ENCODE data around the gene DLGAP1.

DLGAP1 gene

DNA sequence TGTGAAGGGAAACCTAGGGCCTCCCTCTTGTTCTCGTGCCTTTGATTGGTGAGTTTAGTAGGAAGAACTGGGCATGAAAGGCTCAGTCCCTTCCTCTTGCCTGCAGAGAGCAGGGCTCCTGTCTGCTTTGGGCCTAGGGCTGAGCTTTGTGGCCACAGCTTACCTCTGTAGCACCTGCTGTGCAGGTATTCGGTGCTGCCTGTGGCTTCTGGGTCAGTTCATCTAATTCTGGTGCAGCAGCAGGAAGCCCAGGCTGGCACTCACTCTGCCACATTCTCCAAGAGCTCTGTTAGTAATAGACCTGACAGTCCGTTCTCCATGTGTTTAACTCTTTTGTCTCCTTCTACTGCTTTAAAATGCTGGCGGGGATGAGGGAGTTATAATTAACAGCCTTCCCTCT is 96.5 kb downstream of the DLGAP1 start:
- no peak for TF ChIP-seq EP300 (IDR thresholded peaks at IDR 0.05; ENCODE audit: borderline replicate concordance)
- TF ChIP-seq NFIC (IDR thresholded peaks at IDR 0.05), result no peak
- TF ChIP-seq, protein P1, sequence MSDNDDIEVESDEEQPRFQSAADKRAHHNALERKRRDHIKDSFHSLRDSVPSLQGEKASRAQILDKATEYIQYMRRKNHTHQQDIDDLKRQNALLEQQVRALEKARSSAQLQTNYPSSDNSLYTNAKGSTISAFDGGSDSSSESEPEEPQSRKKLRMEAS (IDR thresholded peaks at IDR 0.05), result no peak
- TF ChIP-seq FOXM1 (IDR thresholded peaks at IDR 0.05; ENCODE audit: borderline replicate concordance, low read depth), result no peak
- TF ChIP-seq ZBTB7A (IDR thresholded peaks at IDR 0.05; ENCODE audit: low read depth), result no peak
- TF ChIP-seq EGR1 (IDR thresholded peaks at IDR 0.05), result no peak

DNA sequence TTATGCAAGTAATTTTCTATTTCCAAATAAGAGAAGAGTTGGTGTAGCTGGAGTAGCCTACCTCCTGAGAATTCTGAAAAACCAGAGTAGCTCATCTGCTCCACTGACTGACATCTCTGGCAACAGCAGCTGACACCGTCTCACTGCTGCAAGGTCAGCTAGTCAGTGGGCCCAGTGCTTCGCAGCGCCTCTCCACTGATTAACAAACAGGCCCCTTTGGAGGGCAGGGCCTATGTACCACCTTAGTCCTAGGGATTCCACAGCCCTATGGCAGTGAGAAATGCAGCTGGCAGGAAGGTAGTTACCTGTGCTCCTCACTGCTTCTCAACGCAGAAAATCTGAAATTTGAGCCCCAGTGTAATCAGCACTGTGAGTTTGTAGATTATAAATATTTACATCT is 97.5 kb downstream of the DLGAP1 start:
- TF ChIP-seq, protein P1 (IDR thresholded peaks at IDR 0.05), result no peak
- TF ChIP-seq EGR1 (IDR thresholded peaks at IDR 0.05) (no peak), TCF12 (IDR thresholded peaks at IDR 0.05; ENCODE audit: low read depth) (no peak), RAD21 (IDR thresholded peaks at IDR 0.05; ENCODE audit: low read depth) (no peak), ZBTB7A (IDR thresholded peaks at IDR 0.05; ENCODE audit: low read depth) (no peak), TEAD4 (IDR thresholded peaks at IDR 0.05) (no peak), YY1 (IDR thresholded peaks at IDR 0.05; ENCODE audit: low read depth) (no peak), FOXM1 (IDR thresholded peaks at IDR 0.05; ENCODE audit: borderline replicate concordance, low read depth) (no peak), EP300 (IDR thresholded peaks at IDR 0.05; ENCODE audit: borderline replicate concordance) (no peak), CREB1 (IDR thresholded peaks at IDR 0.05; ENCODE audit: low read depth) (no peak), CEBPB (IDR thresholded peaks at IDR 0.05) (no peak), NFIC (IDR thresholded peaks at IDR 0.05) (no peak), TAF1 (IDR thresholded peaks at IDR 0.05; ENCODE audit: low read depth) (no peak)
- TF ChIP-seq, protein P2, sequence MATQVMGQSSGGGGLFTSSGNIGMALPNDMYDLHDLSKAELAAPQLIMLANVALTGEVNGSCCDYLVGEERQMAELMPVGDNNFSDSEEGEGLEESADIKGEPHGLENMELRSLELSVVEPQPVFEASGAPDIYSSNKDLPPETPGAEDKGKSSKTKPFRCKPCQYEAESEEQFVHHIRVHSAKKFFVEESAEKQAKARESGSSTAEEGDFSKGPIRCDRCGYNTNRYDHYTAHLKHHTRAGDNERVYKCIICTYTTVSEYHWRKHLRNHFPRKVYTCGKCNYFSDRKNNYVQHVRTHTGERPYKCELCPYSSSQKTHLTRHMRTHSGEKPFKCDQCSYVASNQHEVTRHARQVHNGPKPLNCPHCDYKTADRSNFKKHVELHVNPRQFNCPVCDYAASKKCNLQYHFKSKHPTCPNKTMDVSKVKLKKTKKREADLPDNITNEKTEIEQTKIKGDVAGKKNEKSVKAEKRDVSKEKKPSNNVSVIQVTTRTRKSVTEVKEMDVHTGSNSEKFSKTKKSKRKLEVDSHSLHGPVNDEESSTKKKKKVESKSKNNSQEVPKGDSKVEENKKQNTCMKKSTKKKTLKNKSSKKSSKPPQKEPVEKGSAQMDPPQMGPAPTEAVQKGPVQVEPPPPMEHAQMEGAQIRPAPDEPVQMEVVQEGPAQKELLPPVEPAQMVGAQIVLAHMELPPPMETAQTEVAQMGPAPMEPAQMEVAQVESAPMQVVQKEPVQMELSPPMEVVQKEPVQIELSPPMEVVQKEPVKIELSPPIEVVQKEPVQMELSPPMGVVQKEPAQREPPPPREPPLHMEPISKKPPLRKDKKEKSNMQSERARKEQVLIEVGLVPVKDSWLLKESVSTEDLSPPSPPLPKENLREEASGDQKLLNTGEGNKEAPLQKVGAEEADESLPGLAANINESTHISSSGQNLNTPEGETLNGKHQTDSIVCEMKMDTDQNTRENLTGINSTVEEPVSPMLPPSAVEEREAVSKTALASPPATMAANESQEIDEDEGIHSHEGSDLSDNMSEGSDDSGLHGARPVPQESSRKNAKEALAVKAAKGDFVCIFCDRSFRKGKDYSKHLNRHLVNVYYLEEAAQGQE (IDR thresholded peaks at IDR 0.05; ENCODE audit: low read depth), result no peak
- TF ChIP-seq, protein P3, sequence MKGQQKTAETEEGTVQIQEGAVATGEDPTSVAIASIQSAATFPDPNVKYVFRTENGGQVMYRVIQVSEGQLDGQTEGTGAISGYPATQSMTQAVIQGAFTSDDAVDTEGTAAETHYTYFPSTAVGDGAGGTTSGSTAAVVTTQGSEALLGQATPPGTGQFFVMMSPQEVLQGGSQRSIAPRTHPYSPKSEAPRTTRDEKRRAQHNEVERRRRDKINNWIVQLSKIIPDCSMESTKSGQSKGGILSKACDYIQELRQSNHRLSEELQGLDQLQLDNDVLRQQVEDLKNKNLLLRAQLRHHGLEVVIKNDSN (IDR thresholded peaks at IDR 0.05), result no peak

DNA sequence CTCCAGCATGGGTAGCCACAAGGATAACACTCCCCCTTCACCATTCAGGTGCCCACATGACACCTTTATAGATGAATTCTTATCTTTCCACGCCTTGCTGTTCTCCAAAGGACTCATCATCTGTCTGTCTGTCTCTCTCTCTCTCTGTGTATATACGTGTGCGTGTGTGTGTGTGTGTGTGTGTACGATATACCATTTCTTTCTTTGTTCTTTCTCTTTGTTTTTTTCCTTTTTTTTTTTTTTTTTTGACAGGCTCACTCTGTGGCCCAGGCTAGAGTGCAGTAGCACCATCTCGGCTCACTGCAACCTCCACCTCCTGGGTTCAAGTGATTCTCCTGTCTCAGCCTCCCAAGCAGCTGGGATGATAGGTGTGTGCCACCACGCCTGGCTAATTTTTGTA is 98.2 kb downstream of the DLGAP1 start:
- TF ChIP-seq TAF1 (IDR thresholded peaks at IDR 0.05; ENCODE audit: low read depth) (no peak), ZBTB7A (IDR thresholded peaks at IDR 0.05; ENCODE audit: low read depth) (no peak), NFIC (IDR thresholded peaks at IDR 0.05) (no peak), RAD21 (IDR thresholded peaks at IDR 0.05; ENCODE audit: low read depth) (no peak), YY1 (IDR thresholded peaks at IDR 0.05; ENCODE audit: low read depth) (no peak), FOXM1 (IDR thresholded peaks at IDR 0.05; ENCODE audit: borderline replicate concordance, low read depth) (no peak), CREB1 (IDR thresholded peaks at IDR 0.05; ENCODE audit: low read depth) (no peak), EP300 (IDR thresholded peaks at IDR 0.05; ENCODE audit: borderline replicate concordance) (no peak), TEAD4 (IDR thresholded peaks at IDR 0.05) (no peak), EGR1 (IDR thresholded peaks at IDR 0.05) (no peak), TCF12 (IDR thresholded peaks at IDR 0.05; ENCODE audit: low read depth) (no peak), CEBPB (IDR thresholded peaks at IDR 0.05) (no peak)
- TF ChIP-seq, protein P2 (IDR thresholded peaks at IDR 0.05; ENCODE audit: low read depth), result no peak
- TF ChIP-seq, protein P1 (IDR thresholded peaks at IDR 0.05), result no peak
- TF ChIP-seq, protein P3 (IDR thresholded peaks at IDR 0.05), result no peak

DNA sequence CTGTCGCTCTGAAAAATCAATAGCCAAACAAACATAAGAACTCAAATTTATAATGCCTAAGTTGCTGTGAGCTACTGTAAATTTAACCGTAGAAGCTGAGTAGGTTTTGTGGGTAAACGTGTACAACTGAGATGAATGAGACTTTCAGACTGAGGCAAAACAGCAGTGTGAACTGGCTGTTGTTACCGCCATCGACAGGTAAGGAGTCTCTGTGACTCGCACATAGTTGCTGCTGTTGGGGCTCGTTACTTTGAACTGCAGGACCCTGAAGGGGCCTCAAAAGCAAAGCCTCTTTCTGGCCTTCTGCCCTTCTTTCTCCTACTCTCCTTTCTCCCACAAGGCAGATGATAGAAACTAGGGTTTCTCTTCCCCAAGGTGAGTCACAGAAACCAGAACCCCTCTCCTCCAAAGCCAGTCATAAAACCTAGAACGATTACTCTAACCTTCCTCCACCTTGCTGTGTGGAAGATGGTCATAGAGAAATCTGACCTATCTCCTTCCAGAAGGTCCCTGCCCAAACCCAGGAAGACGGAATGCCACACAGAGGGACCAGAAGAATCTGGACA is 101.2 kb downstream of the DLGAP1 start:
- TF ChIP-seq EGR1 (IDR thresholded peaks at IDR 0.05) (no peak), FOXM1 (IDR thresholded peaks at IDR 0.05; ENCODE audit: borderline replicate concordance, low read depth) (no peak), RAD21 (IDR thresholded peaks at IDR 0.05; ENCODE audit: low read depth) (no peak), YY1 (IDR thresholded peaks at IDR 0.05; ENCODE audit: low read depth) (no peak), TCF12 (IDR thresholded peaks at IDR 0.05; ENCODE audit: low read depth) (no peak), CREB1 (IDR thresholded peaks at IDR 0.05; ENCODE audit: low read depth) (no peak), NFIC (IDR thresholded peaks at IDR 0.05) (no peak), TEAD4 (IDR thresholded peaks at IDR 0.05) (no peak)
- TF ChIP-seq, protein P3 (IDR thresholded peaks at IDR 0.05), result no peak
- TF ChIP-seq, protein P1 (IDR thresholded peaks at IDR 0.05), result no peak

All from Ishikawa (cell line).